Stimulated activated CD8-positive, alpha-beta memory T cell treated with anti-CD3 and anti-CD28 coated beads, Interleukin-4, amount 100 ng/mL, for 4 hours (primary cell): Measurements from ENCODE around the gene ZNF816.
"Not testable (repeated sequence)": the region's sequence is repeated elsewhere in the genome, so short reads cannot be mapped to it uniquely, and the experiment has no call there.

Experiments
- DNase-seq, 2 donors: peaks; one replicate each; pipeline ENCODE4 v3.0.0-alpha.2; 2020; ENCODE audit warnings: low read depth in 2 of 2, low spot score in 1 of 2

ZNF816 gene

DNA sequence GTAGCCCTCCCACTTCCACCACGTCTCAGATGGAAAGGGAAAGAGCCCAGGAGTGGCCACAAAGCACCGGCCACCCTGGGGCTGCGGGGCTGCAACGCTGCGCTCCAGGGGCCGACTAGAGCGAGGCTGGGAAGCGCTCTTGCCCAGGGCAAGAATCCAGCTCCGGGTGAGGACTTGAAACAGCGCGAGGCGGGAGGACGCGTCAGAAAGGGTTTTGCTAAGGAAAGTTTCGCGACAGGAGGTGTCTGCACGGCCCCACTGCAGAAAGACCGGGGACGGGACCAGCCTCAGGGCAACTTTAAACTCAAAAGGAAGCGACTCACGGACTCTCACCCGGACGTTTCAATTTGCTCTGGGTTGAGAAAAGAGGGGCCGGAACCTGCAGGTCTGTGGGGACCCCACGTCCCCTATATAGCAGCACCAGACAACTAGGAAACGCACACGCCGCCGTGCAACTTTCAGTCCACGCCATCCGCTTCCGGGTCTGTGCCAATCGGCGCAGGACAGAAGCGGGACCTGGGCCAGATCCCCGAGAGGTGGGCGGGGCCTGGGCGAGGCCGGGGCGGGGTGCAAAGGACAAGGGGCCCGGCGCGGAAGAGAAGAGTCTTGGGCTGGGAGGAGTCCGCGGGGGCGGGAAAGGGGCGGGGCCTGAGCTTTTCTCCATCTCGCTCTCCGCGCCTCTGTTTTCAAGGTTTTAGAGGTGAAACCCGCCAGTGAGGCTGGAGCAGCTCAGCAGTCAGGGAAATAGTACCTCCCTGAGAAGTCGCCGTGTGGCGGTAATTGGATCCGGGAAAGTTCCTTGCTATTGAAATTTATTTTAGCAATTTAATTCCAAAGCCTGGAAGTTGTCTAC, at the start of gene ZNF816:
TSS of gene ZNF816 (minus strand) at position 488 of the 853 bp plus-strand sequence. CDS start 6,792 bp downstream, outside the sequence.
- peak; percentile 96 to 99 for DNase-seq

DNA sequence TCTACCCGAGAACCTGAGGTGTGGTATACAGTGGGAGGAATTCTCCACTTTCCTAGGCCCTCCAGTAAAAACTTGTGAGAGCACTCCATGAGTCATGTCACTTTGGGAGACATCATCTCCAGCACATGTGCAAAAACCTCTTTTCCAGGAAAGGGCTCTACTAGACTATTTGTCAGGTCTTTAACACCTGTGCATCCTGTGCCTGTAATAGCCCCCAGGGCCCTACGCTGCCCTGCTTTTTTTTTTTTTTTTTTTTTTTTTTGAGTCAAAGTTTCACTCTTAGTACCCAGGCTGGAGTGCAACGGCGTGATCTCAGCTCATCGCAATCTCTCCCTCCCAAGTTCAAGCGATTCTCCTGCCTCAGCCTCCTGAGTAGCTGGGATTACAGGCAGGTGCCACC, 49.3 kb upstream of the ZNF816 start:
- no peak for DNase-seq

DNA sequence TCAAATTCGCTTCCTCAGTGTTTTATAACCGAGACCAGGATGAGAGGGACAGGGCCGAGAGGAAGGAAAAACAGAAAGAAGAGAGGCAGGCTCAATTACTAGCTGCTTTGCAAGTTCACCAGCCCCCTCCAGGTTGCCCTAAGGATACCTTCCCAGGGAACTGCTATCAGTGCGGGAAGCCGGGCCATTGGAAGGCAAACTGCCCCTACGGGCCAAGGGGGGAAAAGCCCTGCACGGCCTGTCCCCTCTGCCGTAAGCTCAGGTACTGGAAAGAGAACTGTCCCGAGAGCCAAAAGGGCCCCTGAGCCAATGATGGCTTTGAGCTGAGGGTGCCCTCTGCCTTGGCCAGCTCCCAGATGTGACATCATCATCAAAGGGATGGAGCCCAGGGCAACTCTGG, 47.8 kb upstream of the ZNF816 start:
- no peak for DNase-seq

- DNase-seq: no peak
Observed at GRCh38 chr19:53008061-53008778, 45.5 kb upstream of the ZNF816 start.

DNA sequence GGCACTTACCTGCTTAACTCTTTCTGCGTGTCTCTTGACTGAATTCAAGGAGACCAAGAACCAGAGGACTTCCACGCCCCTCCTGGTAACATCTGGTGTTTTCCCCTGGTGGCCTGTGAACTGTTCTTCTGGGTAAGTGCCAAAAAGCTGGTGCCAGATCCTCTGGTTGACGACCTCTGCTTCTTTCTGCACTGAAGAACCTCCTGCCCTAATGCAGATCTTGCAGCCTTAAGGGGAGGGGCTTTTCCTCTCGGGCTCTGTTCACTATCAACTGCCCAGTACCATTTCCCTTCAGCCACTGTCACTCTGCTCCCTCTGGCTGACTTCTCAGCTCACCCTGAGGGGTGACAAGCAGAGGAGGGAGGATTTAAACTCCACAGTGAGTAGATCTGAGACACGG, 44.9 kb upstream of the ZNF816 start:
- DNase-seq: no peak

DNA sequence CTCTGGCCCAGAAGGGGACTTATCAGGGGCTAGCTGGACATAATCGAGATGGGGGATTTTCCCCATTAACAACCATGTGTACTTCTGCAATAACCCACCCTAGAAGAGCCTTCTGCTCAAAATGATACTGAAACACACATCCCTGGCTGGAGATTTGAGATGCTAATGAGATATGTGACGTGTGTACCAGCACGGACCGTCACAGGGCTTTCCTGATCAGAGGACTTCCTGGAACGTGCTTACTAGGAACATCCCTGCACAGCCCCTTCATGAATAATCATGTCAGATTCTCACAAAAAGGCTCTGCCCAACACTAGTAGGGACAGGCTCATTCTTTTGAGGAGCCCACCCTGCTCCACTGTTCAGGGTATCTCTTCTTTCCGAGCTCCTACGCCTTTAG, 44.5 kb upstream of the ZNF816 start:
- DNase-seq: no peak

DNA sequence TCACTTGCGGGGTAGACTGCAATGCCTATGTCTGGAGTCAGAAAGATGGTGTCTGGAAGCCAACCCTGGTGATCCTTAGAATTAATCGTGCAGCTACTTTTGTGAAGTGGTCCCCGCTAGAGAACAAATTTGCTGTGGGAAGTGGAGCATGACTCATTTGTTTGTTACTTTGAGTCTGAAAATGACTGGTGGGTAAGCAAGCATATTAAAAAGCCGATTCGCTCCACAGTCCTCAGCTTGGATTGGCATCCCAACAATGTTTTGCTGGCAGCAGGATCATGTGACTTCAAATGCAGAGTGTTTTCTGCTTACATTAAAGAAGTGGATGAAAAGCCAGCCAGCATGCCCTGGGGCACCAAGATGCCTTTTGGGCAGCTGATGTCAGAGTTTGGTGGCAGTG, 41.6 kb upstream of the ZNF816 start:
- no peak for DNase-seq

DNA sequence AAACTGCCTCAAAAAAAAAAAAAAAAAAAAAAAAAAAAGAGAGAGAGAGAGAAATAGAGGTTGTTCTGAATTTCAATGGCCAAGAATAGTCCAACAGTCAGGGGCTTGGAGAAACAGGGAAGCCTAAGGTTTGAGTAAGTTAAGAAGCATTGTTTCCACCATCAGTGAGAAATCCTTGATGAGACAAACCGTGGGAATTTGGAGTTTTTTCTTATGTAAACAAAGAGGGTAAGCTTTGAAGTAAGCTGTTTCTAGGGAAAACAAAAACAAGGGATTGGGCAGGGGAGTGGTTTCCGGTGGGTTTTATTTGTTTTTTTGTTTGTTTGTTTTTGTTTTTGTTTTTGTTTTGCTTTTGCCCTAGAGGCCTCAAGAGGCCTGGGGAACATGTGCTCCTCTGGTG, 39.8 kb upstream of the ZNF816 start:
- no peak for DNase-seq

DNA sequence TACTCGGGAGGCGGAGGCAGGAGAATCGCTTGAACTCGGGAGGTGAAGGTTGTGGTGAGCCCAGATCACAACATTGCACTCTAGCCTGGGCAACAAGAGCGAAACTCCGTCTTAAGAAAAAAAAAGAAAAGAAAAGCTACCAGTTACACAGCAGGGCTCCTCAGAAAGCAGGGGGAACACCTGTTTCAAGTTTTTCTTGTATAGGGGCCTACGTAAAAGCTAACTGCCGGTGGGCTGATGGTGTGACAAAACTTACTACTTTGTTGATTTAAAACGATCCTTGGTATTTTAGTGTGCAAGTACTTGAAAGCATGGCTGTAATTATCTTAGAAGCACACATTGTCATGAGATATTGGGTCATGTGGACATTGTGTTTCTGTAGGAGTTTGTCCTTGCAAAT, 35.3 kb upstream of the ZNF816 start:
- DNase-seq: no peak

- no peak for DNase-seq
Observed at GRCh38 chr19:52995711-52996110, 33.0 kb upstream of the ZNF816 start.

- peak; percentile 50 to 63 for DNase-seq
Observed at GRCh38 chr19:52993342-52994178, 30.9 kb upstream of the ZNF816 start.

- no peak for DNase-seq
Observed at GRCh38 chr19:52992109-52993004, 29.7 kb upstream of the ZNF816 start.

DNA sequence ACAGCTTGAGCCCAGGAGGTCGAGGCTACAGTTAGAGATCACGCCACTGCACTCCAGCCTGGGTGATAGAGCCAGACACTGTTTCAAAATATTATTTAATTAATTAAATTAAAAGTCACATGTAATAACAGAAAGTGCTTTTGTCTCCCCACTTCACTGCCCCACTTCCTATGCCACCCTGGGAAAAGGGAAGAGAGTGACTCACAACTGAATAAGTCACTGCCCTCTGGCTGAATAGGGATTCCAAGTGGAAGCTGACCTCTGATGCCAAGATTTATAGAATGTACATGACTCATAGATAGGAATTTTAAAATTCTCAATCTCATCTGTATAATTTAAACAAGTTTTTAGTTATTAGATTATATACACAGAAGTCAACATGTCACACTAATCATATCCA, 28.8 kb upstream of the ZNF816 start:
- DNase-seq: no peak

DNA sequence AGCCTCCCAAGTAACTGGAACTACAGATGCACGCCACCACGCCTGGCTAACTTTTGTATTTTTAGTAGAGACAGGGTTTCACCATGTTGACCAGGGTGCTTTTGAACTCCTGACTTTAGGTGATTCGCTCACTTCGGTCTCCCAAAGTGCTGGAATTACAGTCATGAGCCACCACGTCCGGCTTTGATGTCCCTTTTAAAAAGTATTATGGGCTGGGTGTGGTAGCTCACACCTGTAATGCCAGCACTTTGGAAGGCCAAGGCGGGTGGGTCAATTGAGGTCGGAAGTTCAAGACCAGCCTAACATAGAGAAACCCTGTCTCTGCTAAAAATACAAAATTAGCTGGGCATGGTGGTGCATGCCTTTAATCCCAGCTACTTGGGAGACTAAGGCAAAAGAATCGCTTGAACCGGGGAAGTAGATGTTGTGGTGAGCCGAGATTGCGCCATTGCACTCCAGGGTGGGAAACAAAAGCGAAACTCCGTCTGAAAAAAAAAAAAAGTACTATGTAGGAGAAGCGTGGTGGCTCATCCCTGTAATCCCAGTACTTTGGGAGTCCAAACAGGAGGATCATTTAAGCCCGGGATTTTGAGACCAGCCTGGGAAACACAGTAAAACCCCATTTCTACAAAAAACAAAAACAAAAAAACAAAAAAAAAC, 28.2 kb upstream of the ZNF816 start:
- DNase-seq: no peak

- no peak for DNase-seq
Observed at GRCh38 chr19:52988506-52988905, 25.8 kb upstream of the ZNF816 start.

GRCh38 chr19:52987221-52987620, 24.5 kb upstream of the ZNF816 start:
- no peak for DNase-seq

GRCh38 chr19:52983167-52983566, 20.5 kb upstream of the ZNF816 start:
- DNase-seq: not testable (repeated sequence)

- DNase-seq: no peak
Observed at GRCh38 chr19:52981329-52981728, 18.6 kb upstream of the ZNF816 start.

DNA sequence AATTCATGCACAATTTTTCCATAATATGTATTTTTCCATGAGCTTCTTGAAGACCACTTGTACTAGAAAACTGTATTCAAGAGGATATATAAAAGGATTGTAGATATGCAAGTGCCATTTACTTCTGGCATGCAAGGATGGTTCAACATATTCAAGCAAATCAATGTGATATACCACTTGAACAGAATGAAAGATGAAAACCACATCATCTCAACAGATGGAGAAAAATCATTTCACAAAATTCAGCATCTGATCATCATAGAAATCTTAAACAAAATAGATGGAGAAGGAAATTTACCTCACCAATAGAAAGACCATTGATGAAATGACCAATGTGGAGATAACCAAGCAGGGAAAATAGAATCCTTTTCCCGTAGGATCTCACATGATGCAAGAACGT, 5.1 kb upstream of the ZNF816 start:
- no peak for DNase-seq

DNA sequence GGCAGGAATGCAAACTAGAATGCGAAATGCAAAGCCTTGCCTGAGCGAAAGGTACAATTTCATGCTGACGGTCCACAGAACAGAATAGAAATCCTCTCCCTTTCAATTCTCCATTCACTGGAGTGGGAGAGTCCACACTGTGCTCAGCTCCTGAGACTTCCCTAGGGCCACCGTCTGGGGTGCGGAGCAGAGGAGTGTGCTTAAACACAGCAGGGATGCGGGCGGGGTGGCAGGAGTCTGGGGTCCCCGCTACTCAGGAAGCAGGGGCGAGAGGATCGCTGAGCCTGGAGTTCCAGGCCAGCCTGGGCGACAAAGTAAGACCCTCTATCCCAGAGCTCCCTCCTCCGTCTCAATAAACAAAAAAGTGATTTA, 552 bp upstream of the ZNF816 start:
- no peak for DNase-seq
